D721Med (cell line): ENCODE results near the gene XRCC3.

Source experiments
- DNase-seq: peaks from one replicate; pipeline ENCODE4 v3.0.0; 2011; ENCODE audit warnings: low spot score; ENCODE audit not compliant: insufficient read length
- FAIRE-seq: peaks from 2 replicates; lab custom pipeline; 2011; peaks lifted over from hg19 to GRCh38; lab: Jason Lieb, UNC
- TF ChIP-seq, protein P1 (sequence below): IDR thresholded peaks from 2 replicates; pipeline ENCODE4 v1.5.1; 2012; ENCODE audit warnings: mild to moderate bottlenecking, control low read depth; ENCODE audit not compliant: insufficient read depth; ENCODE audit errors: missing control alignments

The XRCC3 gene

DNA sequence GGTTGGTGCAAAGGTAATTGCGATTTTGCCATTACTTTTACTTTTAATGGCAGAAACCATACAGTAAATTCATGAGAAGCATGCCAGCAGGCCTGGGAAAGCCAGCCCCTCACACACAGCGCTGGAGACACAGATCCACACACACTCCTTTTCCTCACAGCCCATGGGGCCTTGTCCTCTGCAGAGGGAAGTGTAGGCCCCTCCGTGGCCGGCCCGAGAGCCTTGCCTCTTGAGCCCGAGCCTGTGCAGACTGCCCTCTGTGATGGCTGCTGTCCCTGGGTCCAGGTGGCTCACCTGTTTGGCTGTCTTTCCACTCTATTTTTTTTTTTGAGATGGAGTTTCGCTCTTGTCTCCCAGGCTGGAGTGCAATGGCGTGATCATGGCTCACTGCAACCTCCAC is 39.3 kb downstream of the XRCC3 start:
- no peak for DNase-seq
- TF ChIP-seq, protein P1, sequence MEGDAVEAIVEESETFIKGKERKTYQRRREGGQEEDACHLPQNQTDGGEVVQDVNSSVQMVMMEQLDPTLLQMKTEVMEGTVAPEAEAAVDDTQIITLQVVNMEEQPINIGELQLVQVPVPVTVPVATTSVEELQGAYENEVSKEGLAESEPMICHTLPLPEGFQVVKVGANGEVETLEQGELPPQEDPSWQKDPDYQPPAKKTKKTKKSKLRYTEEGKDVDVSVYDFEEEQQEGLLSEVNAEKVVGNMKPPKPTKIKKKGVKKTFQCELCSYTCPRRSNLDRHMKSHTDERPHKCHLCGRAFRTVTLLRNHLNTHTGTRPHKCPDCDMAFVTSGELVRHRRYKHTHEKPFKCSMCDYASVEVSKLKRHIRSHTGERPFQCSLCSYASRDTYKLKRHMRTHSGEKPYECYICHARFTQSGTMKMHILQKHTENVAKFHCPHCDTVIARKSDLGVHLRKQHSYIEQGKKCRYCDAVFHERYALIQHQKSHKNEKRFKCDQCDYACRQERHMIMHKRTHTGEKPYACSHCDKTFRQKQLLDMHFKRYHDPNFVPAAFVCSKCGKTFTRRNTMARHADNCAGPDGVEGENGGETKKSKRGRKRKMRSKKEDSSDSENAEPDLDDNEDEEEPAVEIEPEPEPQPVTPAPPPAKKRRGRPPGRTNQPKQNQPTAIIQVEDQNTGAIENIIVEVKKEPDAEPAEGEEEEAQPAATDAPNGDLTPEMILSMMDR = no peak
- no peak for FAIRE-seq

DNA sequence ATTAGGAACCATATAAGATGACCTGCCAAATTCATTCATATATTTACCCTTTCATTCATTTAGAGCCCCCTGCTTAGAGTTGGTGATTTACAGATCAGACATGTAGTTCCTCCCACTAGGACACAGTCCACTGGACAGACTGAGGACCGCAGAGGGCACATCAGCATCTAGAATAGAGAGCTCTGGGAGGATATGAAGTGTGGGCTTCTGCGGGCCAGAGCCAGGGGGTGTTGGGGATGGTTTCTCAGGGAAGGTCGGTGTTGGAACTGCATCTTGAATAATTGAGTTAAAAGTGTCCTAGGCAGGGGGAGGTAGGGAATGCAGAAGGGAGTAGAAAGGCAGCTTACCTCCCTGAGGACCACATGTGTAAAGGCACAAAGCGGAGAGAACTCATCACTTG is 43.3 kb downstream of the XRCC3 start:
- no peak for DNase-seq
- no peak for FAIRE-seq

DNA sequence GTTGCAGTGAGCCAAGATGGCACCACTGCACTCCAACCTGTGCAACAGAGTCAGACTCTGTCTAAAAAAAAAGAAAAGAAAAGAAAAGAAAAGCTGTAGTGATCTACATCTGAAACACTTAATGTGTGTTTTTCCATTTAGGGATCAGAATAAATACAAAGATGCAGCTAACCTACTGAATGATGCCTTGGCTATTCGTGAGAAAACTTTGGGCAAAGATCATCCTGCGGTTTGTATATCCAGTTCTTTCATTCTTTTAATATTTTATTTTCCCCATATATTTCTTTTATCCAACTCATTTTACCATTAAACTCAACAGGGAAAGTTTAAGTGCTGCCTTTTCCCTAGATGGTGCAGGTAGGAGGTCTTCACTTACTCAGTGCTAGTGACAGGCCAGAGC is 45.9 kb downstream of the XRCC3 start:
- DNase-seq (no peak), FAIRE-seq (no peak)
- TF ChIP-seq, protein P1 = no peak

More for the DNA sequence above, 43.3 kb downstream of the XRCC3 start:
- TF ChIP-seq, protein P1 = no peak

DNA sequence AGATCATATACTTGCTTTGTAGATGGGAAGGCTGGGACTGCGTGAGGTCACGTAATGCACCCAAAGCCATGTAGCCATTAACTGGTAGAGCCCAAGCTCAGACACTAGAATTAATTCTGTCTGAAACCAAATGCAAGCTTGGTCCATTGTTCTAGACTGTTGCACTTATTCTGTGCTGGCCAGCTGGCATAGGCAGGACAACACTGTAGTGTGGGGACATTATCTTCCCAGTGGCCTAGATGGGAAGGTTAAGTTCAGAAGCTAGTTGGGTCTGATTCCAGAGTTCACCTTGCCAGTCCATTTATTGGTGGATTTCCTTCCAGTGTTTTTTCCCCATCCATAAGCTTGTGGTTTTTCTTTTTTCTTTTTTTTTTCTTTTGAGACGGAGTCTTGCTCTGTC is 47.1 kb downstream of the XRCC3 start:
- TF ChIP-seq, protein P1 = no peak
- FAIRE-seq (no peak), DNase-seq (no peak)

DNA sequence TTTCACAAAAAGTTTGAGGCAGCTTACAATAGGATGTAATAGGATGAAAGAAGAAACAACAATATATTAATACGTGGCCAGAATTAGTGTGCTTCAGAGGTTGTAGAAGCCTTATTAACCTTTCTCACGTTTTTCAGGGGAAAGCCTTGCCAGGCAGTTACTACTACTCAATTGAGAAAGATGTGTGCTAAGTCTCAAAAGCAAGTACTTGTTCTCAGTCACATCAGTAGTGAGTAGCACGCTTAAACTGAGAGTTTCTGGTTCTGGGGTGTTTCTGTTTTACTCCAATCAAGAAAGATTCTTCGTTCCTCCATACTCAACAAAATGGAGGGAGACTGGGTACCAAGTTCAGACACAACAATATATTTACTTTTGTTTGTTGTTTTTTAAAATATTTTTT is 47.6 kb downstream of the XRCC3 start:
- TF ChIP-seq, protein P1 = no peak
- no peak for FAIRE-seq
- DNase-seq = no peak

DNA sequence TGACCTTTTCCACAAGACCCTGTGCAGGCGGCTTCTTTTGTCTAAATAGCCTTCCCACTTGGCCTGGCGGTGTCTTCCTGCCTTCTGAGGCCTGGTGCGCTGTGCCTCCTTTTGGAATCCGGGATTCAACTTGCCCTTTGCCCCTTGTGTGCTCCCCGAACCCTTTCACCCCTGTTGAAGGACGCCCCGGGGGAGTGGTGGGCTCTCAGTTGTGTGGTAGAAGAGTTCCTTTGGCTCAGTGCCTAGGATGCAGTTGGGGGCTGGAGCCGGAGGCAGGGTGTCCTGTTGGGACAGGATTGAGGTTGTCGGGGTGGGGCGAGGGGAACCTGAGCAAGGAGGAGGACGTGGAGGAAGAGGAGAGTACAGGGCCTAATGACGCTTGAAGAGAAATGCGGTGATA is 51.7 kb downstream of the XRCC3 start:
- TF ChIP-seq, protein P1 = no peak
- FAIRE-seq = no peak
- DNase-seq = no peak

DNA sequence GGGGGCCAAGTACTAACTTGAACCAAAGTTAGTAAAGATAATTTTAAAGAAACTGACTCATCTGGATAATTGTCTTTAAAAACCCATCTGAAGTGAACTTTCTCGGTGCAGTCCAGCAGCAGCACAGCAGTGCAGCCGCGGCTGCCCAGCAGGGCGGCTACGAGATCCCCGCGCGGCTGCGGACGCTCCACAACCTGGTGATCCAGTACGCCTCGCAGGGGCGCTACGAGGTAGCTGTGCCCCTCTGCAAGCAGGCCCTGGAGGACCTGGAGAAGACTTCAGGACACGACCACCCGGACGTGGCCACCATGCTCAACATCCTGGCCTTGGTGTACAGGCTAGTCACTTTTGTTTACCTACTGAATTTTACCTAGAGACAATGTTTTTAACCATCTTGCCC is 52.7 kb downstream of the XRCC3 start:
- TF ChIP-seq, protein P1 = no peak
- DNase-seq (no peak), FAIRE-seq (no peak)
